Measurements from ENCODE around the gene TMEM132C.

- TF ChIP-seq, protein P1, sequence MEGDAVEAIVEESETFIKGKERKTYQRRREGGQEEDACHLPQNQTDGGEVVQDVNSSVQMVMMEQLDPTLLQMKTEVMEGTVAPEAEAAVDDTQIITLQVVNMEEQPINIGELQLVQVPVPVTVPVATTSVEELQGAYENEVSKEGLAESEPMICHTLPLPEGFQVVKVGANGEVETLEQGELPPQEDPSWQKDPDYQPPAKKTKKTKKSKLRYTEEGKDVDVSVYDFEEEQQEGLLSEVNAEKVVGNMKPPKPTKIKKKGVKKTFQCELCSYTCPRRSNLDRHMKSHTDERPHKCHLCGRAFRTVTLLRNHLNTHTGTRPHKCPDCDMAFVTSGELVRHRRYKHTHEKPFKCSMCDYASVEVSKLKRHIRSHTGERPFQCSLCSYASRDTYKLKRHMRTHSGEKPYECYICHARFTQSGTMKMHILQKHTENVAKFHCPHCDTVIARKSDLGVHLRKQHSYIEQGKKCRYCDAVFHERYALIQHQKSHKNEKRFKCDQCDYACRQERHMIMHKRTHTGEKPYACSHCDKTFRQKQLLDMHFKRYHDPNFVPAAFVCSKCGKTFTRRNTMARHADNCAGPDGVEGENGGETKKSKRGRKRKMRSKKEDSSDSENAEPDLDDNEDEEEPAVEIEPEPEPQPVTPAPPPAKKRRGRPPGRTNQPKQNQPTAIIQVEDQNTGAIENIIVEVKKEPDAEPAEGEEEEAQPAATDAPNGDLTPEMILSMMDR (IDR thresholded peaks at IDR 0.05; ENCODE audit: insufficient read depth, low read length, poor library complexity, severe bottlenecking) = no peak
- TF ChIP-seq EZH2phosphoT487 (conservative IDR thresholded peaks at IDR 0.05; ENCODE audit: low read length) = no peak
Observed at GRCh38 chr12:128657378-128657777, 390.4 kb downstream of the TMEM132C start.
